KMS-11 (cell line): Measurements from ENCODE around the gene SBK3.

Experiments
- H2AFZ ChIP-seq: fragments of 200-600 bp; sonication (generic); 2 replicates; pipeline ENCODE4 v1.6.1; 2016; ENCODE audit warnings: antibody characterized with exemption, mixed run types, low read depth
- H3K27ac ChIP-seq: fragments of 200-600 bp; sonication (generic); 2 replicates; pipeline ENCODE4 v1.6.1; 2016; ENCODE audit warnings: mild to moderate bottlenecking, mixed run types
- H3K27me3 ChIP-seq: fragments of 200-600 bp; sonication (generic); 2 replicates; pipeline ENCODE4 v1.6.1; 2017; ENCODE audit warnings: mild to moderate bottlenecking, low read depth, mixed run types, moderate library complexity; ENCODE audit not compliant: insufficient read depth
- H3K36me3 ChIP-seq: fragments of 200-600 bp; sonication (generic); 2 replicates; pipeline ENCODE4 v1.6.1; 2017; ENCODE audit warnings: mild to moderate bottlenecking, mixed run types; ENCODE audit not compliant: insufficient read depth
- H3K4me1 ChIP-seq: fragments of 200-600 bp; sonication (generic); 2 replicates; pipeline ENCODE4 v1.6.1; 2016; ENCODE audit warnings: mild to moderate bottlenecking, low read depth, mixed run types; ENCODE audit not compliant: poor library complexity, severe bottlenecking
- H3K4me2 ChIP-seq: fragments of 200-600 bp; sonication (generic); 2 replicates; pipeline ENCODE4 v1.7.0; 2016; ENCODE audit warnings: mild to moderate bottlenecking, mixed run types
- H3K4me3 ChIP-seq: fragments of 200-600 bp; sonication (generic); IDR thresholded peaks from 2 replicates; pipeline ENCODE4 v1.6.1; 2017; ENCODE audit warnings: low read depth, low read length, mixed read lengths; ENCODE audit not compliant: insufficient read depth
- H3K79me2 ChIP-seq: fragments of 200-600 bp; sonication (generic); 2 replicates; pipeline ENCODE4 v1.6.1; 2016; ENCODE audit warnings: low read depth, mixed run types; ENCODE audit not compliant: insufficient read depth
- H3K9ac ChIP-seq: fragments of 200-600 bp; sonication (generic); 2 replicates; pipeline ENCODE4 v1.6.1; 2016; ENCODE audit warnings: mild to moderate bottlenecking, mixed run types
- H4K20me1 ChIP-seq: fragments of 200-600 bp; sonication (generic); 2 replicates; pipeline ENCODE4 v1.6.1; 2016; ENCODE audit warnings: mild to moderate bottlenecking, mixed run types; ENCODE audit not compliant: insufficient read depth
- CTCF ChIP-seq: fragments of 200-600 bp; sonication (generic); conservative IDR thresholded peaks from 2 replicates; pipeline ENCODE4 v1.6.1; 2017; ENCODE audit warnings: low read depth, mild to moderate bottlenecking, antibody characterized with exemption, low read length, moderate library complexity, mixed read lengths

SBK3 gene

DNA sequence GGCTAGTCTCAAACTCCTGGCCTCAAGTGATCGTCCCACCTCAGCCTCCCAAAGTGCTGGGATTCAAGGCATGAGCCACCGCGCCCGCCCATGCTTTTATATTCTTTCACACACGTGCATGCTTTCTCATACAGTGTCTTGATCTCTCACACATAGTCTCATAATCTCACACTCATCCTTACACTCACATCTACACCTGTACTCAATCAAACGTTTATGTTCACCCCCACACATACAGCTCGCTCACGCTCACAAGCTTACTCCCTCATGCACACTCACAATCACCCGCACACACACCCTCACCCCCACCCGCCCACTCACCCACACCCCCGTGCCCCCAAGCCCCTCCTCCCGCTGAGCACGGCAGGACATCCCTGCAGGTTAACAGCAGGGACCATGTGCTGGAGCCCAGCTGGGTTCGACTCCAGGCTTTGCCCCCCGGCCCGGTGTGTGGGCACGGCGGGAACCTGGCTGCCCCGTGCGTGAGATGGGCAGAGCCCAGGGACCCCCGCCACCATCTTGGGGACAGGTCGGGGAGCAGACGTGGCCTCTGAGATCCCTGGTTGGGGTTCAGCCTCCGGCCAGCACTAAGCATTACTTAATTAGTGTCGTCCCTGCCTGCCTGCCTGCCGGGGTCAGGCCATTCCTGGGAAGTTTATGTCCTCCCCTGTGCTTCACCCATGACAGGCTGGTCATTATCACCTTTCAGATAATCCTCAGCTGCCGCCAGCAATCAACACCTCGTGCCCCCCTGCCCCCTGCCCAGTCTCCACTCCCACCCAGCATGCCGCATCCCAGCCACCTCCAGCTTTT, 19.8 kb downstream of the SBK3 start:
- peaks cover 41% of the 10 kb centered on the region for H3K27me3 ChIP-seq
- no peak overlapping the region for H3K4me2 ChIP-seq
- no peaks in the 10 kb centered on the region for H3K79me2 ChIP-seq
- TF ChIP-seq CTCF = no peak
- H4K20me1 ChIP-seq = no peaks in the 10 kb centered on the region
- H3K4me3 ChIP-seq = no peak overlapping the region
- no peaks in the 10 kb centered on the region for H3K36me3 ChIP-seq
- H3K9ac ChIP-seq = no peak overlapping the region
- no peak overlapping the region for H3K27ac ChIP-seq
- no peak overlapping the region for H2AFZ ChIP-seq
- H3K4me1 ChIP-seq = no peaks in the 10 kb centered on the region

- H3K9ac ChIP-seq = no peak overlapping the region
- no peaks in the 10 kb centered on the region for H3K36me3 ChIP-seq
- no peaks in the 10 kb centered on the region for H4K20me1 ChIP-seq
- H3K79me2 ChIP-seq = no peaks in the 10 kb centered on the region
- no peak overlapping the region for H3K4me2 ChIP-seq
- no peaks in the 10 kb centered on the region for H3K4me1 ChIP-seq
- TF ChIP-seq CTCF = no peak
- no peak overlapping the region for H3K27ac ChIP-seq
- no peak overlapping the region for H2AFZ ChIP-seq
- no peak overlapping the region for H3K4me3 ChIP-seq
- peaks cover 55% of the 10 kb centered on the region for H3K27me3 ChIP-seq
These were observed 24.6 kb downstream of the SBK3 start for GRCh38 chr19:55520691-55521292.

DNA sequence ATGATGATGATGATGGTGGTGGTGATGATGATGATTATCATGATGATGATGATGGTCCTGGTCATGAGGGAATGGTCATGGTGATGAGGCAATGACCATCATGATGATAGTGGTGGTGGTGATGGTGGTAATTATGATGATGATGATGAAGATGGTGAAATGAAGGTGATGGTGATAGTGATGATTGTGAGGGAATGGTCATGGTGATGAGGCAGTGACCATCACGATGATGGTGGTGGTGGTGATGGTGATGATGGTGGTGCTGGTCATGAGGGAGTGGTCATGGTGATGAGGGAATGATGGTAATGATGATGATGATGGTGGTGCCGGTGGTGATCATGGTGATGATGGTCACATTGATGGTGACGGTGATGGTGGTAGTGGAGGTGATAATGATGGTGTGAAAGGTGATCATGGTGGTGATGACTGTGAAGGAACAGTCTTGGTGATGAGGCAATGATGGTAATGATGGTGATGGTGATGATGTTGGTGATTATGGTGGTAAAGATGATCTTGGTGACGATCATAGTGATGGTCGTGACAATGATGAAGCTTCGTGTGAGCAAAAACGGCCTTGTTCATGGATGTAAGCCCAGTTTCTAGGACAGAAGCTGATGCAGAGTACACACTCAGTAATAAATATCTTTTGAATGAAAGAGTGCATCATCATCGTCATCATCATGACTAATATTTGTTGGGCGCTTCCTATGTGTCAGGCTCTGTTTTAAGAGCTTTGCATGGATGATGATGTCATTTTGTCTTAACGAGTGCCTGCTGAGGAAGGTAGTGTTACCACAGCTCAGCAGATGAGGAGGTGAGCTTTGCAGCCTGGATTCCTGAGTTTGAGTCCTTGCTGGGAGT, 25.7 kb downstream of the SBK3 start:
- no peak for TF ChIP-seq CTCF
- Histone ChIP-seq H3K4me2 (no peak overlapping the region), H3K36me3 (no peaks in the 10 kb centered on the region), H3K79me2 (no peaks in the 10 kb centered on the region), H3K9ac (no peak overlapping the region), H3K27me3 (peaks cover 61% of the 10 kb centered on the region), H3K4me3 (no peak overlapping the region), H3K27ac (no peak overlapping the region), H2AFZ (no peak overlapping the region), H4K20me1 (no peaks in the 10 kb centered on the region), H3K4me1 (no peaks in the 10 kb centered on the region)

DNA sequence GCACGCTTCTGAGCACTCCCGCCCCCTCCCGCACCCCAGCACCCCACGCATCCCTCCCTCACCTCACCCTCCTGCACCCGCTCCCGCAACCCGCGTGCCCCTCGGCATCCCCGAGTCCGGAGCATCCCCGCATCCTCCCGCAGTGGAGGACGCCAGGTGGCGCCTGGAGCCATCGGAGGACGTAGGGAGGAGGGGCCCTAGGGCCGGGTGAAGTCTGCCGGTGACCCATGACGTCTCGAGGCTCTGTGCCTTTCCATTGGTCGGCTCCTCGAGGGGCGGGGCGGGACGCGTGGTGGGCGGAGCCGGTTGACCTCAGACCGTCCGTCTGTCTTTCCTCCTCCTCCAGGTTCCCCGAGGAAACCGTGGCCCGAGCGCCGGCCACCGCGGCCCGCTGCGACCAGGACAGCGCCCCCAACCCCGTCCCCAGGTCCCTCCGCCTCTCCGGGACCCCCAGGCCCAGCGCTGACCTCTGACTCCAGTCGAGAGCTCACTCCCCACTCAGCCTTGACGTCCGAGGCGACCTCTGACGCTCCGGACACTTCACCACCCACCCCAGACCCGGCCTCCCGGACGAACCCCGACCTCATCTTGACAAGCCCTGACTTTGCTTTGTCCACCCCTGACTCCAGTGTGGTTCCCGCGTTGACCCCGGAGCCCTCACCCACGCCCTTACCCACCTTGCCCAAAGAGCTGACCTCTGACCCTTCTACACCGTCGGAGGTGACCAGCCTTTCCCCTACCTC, 28.3 kb downstream of the SBK3 start:
- Histone ChIP-seq H3K4me3 (no peak overlapping the region), H2AFZ (peak overlapping the region; percentile 74; the same call in 1 of the 2 replicates)

More for the DNA sequence above, 28.3 kb downstream of the SBK3 start:
- H4K20me1 ChIP-seq = no peaks in the 10 kb centered on the region
- no peak overlapping the region for H3K27ac ChIP-seq
- peak; percentile 69 for TF ChIP-seq CTCF
- no peaks in the 10 kb centered on the region for H3K79me2 ChIP-seq
- H3K9ac ChIP-seq = no peak overlapping the region
- H3K4me1 ChIP-seq = no peaks in the 10 kb centered on the region
- peak overlapping the region; percentile 47; the same call in 1 of the 2 replicates for H3K4me2 ChIP-seq
- no peaks in the 10 kb centered on the region for H3K36me3 ChIP-seq
- H3K27me3 ChIP-seq = peaks cover 60% of the 10 kb centered on the region
